K562 (cell line): ENCODE data around the gene DPP8.

ENCODE experiments used
- CTCF ChIP-seq, 3 experiments: IDR thresholded peaks in 2 of 3; conservative IDR thresholded peaks in 1 of 3; 2 replicates each; pipeline ENCODE4 v1.5.1; 2011 to 2012; ENCODE audit warnings: low read length in 3 of 3, mild to moderate bottlenecking in 3 of 3, control low read depth in 2 of 3, improper control_type of control experiment in 1 of 3, inconsistent platforms in 1 of 3, low read depth in 1 of 3, mixed read lengths in 1 of 3, moderate library complexity in 1 of 3; ENCODE audit not compliant: insufficient read depth in 2 of 3
- EZH2 ChIP-seq: IDR thresholded peaks from 2 replicates; pipeline ENCODE4 v1.6.1; 2012; ENCODE audit warnings: low read depth, mild to moderate bottlenecking, inconsistent platforms, low read length, borderline replicate concordance
- FOXA1 ChIP-seq: fragments of 450-650 bp; IDR thresholded peaks from 2 replicates; pipeline ENCODE4 v1.6.1; 2016; ENCODE audit warnings: mild to moderate bottlenecking, borderline replicate concordance
- MAFF ChIP-seq: IDR thresholded peaks from 2 replicates; pipeline ENCODE4 v1.6.1; 2012; ENCODE audit warnings: low read length, improper control_type of control experiment
- SIN3A ChIP-seq, 2 experiments: fragments of 150-350 bp in 1 of 2; IDR thresholded peaks; 2 replicates each; pipeline ENCODE4 v1.6.1; 2011 to 2016; ENCODE audit warnings: borderline replicate concordance in 2 of 2, low read depth in 2 of 2, low read length in 2 of 2, mild to moderate bottlenecking in 2 of 2, moderate library complexity in 2 of 2; ENCODE audit not compliant: control insufficient read depth in 1 of 2
- ZKSCAN1 ChIP-seq: fragments of 150-350 bp; IDR thresholded peaks from 2 replicates; pipeline ENCODE4 v1.6.1; 2016; ENCODE audit warnings: low read depth, low read length
- ZKSCAN8 ChIP-seq: fragments of 200-800 bp; sonication (Bioruptor generic); IDR thresholded peaks from 2 replicates; pipeline ENCODE4 v1.6.1; 2016; ENCODE audit warnings: missing genetic modification characterization, missing compliant biosample characterization
- ZNF143 ChIP-seq: sonication (generic); formaldehyde crosslinking; IDR thresholded peaks from 2 replicates; pipeline ENCODE4 v1.9.0; 2022; ENCODE audit warnings: mild to moderate bottlenecking, missing genetic modification reagents
- ZNF232 ChIP-seq: sonication (generic); formaldehyde crosslinking; IDR thresholded peaks from 2 replicates; pipeline ENCODE4 v1.8.0; 2022; ENCODE audit warnings: mild to moderate bottlenecking, missing genetic modification reagents
- ZNF274 ChIP-seq: IDR thresholded peaks from 2 replicates; pipeline ENCODE4 v1.6.1; 2011; ENCODE audit warnings: low read depth, mild to moderate bottlenecking, low read length, moderate library complexity, borderline replicate concordance
- TF ChIP-seq, protein P1 (sequence below): fragments of 250-450 bp; sonication (Bioruptor Pico); IDR thresholded peaks from 2 replicates; pipeline ENCODE4 v1.4.0; 2020; ENCODE audit warnings: mild to moderate bottlenecking, moderate library complexity

DNA sequence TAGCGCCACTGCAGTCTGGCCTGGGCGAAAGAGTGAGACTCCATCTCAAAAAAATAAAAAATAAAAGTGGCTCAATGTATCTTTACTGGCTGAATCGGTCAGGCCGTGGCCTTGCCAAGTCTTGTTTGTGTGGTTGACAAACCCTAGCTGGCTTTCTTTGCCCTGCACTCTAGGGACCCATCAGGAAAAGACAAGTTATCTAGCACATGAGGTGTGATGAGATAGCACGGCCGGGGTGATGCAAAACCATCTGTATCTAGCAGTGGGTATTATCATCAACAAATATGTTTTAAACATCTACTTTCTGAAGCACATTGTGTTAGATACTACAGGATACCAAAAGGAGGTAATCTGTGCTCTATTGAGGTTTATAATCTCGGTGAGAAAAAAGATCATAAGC, 3.9 kb upstream of the DPP8 start:
- TF ChIP-seq CTCF (IDR thresholded peaks at IDR 0.05 in 2 of 3, conservative IDR thresholded peaks at IDR 0.05 in 1 of 3; ENCODE audit: insufficient read depth in 2 of 3, low read depth in 1 of 3, low read length in 3 of 3) (no peak), EZH2 (no peak), ZNF143 (CRISPR knock-in tag) (no peak), MAFF (no peak), ZNF232 (CRISPR knock-in tag) (no peak), FOXA1 (no peak), ZKSCAN1 (no peak), ZNF274 (no peak), ZKSCAN8 (CRISPR knock-in tag) (no peak), SIN3A (IDR thresholded peaks at IDR 0.05; ENCODE audit: borderline replicate concordance in 2 of 2, control insufficient read depth in 1 of 2, low read depth in 2 of 2, low read length in 2 of 2) (no peak)
- TF ChIP-seq, protein P1, sequence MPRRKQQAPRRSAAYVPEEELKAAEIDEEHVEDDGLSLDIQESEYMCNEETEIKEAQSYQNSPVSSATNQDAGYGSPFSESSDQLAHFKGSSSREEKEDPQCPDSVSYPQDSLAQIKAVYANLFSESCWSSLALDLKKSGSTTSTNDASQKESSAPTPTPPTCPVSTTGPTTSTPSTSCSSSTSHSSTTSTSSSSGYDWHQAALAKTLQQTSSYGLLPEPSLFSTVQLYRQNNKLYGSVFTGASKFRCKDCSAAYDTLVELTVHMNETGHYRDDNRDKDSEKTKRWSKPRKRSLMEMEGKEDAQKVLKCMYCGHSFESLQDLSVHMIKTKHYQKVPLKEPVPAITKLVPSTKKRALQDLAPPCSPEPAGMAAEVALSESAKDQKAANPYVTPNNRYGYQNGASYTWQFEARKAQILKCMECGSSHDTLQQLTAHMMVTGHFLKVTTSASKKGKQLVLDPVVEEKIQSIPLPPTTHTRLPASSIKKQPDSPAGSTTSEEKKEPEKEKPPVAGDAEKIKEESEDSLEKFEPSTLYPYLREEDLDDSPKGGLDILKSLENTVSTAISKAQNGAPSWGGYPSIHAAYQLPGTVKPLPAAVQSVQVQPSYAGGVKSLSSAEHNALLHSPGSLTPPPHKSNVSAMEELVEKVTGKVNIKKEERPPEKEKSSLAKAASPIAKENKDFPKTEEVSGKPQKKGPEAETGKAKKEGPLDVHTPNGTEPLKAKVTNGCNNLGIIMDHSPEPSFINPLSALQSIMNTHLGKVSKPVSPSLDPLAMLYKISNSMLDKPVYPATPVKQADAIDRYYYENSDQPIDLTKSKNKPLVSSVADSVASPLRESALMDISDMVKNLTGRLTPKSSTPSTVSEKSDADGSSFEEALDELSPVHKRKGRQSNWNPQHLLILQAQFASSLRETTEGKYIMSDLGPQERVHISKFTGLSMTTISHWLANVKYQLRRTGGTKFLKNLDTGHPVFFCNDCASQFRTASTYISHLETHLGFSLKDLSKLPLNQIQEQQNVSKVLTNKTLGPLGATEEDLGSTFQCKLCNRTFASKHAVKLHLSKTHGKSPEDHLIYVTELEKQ (CRISPR knock-in tag), result no peak
